ENCODE measurements around the gene TRDN. TPM values are rescaled to one million over a fixed set of nuclear protein-coding genes. Genes with fewer than 3 reads are reported as not detected.

The TRDN gene
- polyA plus RNA-seq, 1 donor from 2014 or later: not detected

GRCh38 chr6:123616942-123617341 is 19.8 kb downstream of the TRDN start:
- TF ChIP-seq TAF1 (IDR thresholded peaks at IDR 0.05; ENCODE audit: low read depth) (no peak), EZH2 (IDR thresholded peaks at IDR 0.05; ENCODE audit: borderline replicate concordance, insufficient read depth, low read length, poor library complexity, severe bottlenecking) (no peak), EP300 (conservative IDR thresholded peaks at IDR 0.05; ENCODE audit: poor library complexity, severe bottlenecking) (no peak), RAD21 (conservative IDR thresholded peaks at IDR 0.05) (no peak), SMC3 (conservative IDR thresholded peaks at IDR 0.05; ENCODE audit: poor library complexity) (no peak), REST (IDR thresholded peaks at IDR 0.05; ENCODE audit: borderline replicate concordance) (no peak), CTCF (IDR thresholded peaks at IDR 0.05; ENCODE audit: poor library complexity, severe bottlenecking) (no peak), MXI1 (conservative IDR thresholded peaks at IDR 0.05; ENCODE audit: poor library complexity, severe bottlenecking) (no peak)
- Histone ChIP-seq H3F3A (ENCODE audit: insufficient read depth, low read length, poor library complexity, severe bottlenecking) (no peaks in the 10 kb centered on the region), H2AFZ (ENCODE audit: low read depth, low read length) (no peak overlapping the region), H3K27me3 (ENCODE audit: insufficient read depth, low read depth, low read length) (no peaks in the 10 kb centered on the region), H3K9me2 (ENCODE audit: insufficient read depth, low read length) (no peaks in the 10 kb centered on the region), H3K9me3 (ENCODE audit: low read length) (no peaks in the 10 kb centered on the region), H3K36me3 (ENCODE audit: insufficient read depth, low read length) (no peaks in the 10 kb centered on the region), H3K4me2 (ENCODE audit: low read length) (no peak overlapping the region), H3K27ac (ENCODE audit: low read length) (no peak overlapping the region), H4K20me1 (ENCODE audit: insufficient read depth) (no peaks in the 10 kb centered on the region), H3K4me3 (ENCODE audit: low read length) (no peak overlapping the region), H3K9ac (ENCODE audit: low read length) (no peak overlapping the region), H3K79me2 (replicated peaks; ENCODE audit: insufficient read depth, low read length) (no peaks in the 10 kb centered on the region)

- no peaks in the 10 kb centered on the region for H3K27me3 ChIP-seq (ENCODE audit: insufficient read depth, low read depth, low read length)
- no peak for TF ChIP-seq EP300 (conservative IDR thresholded peaks at IDR 0.05; ENCODE audit: poor library complexity, severe bottlenecking)
- TF ChIP-seq SMC3 (conservative IDR thresholded peaks at IDR 0.05; ENCODE audit: poor library complexity): no peak
- TF ChIP-seq MXI1 (conservative IDR thresholded peaks at IDR 0.05; ENCODE audit: poor library complexity, severe bottlenecking): no peak
- no peak for TF ChIP-seq RAD21 (conservative IDR thresholded peaks at IDR 0.05)
- no peak for TF ChIP-seq REST (IDR thresholded peaks at IDR 0.05; ENCODE audit: borderline replicate concordance)
- TF ChIP-seq TAF1 (IDR thresholded peaks at IDR 0.05; ENCODE audit: low read depth): no peak
- TF ChIP-seq CTCF (IDR thresholded peaks at IDR 0.05; ENCODE audit: poor library complexity, severe bottlenecking): no peak
- TF ChIP-seq POLR2AphosphoS5 (IDR thresholded peaks at IDR 0.05): no peak
- no peak for TF ChIP-seq EZH2 (IDR thresholded peaks at IDR 0.05; ENCODE audit: borderline replicate concordance, insufficient read depth, low read length, poor library complexity, severe bottlenecking)
- H3K4me3 ChIP-seq (ENCODE audit: low read length): no peak overlapping the region
- H3K36me3 ChIP-seq (ENCODE audit: insufficient read depth, low read length): no peaks in the 10 kb centered on the region
- no peaks in the 10 kb centered on the region for H3K9me3 ChIP-seq (ENCODE audit: low read length)
- no peak overlapping the region for H3K27ac ChIP-seq (ENCODE audit: low read length)
- no peaks in the 10 kb centered on the region for H3K9me2 ChIP-seq (ENCODE audit: insufficient read depth, low read length)
- no peaks in the 10 kb centered on the region for H3F3A ChIP-seq (ENCODE audit: insufficient read depth, low read length, poor library complexity, severe bottlenecking)
- no peaks in the 10 kb centered on the region for H3K79me2 ChIP-seq (replicated peaks; ENCODE audit: insufficient read depth, low read length)
- no peak overlapping the region for H3K9ac ChIP-seq (ENCODE audit: low read length)
- no peak overlapping the region for H3K4me2 ChIP-seq (ENCODE audit: low read length)
- no peak overlapping the region for H2AFZ ChIP-seq (ENCODE audit: low read depth, low read length)
- no peaks in the 10 kb centered on the region for H4K20me1 ChIP-seq (ENCODE audit: insufficient read depth)
These were observed 20.7 kb downstream of the TRDN start for GRCh38 chr6:123616016-123616415.
